ENCODE results near the gene IBA57.

Gene IBA57

GRCh38 chr1:228149406-228150119 lies 16.0 kb upstream of the IBA57 start, which contains the start of gene GJC2:
Gene GJC2 (plus strand): TSS chr1:228149930. CDS start chr1:228157759, 7,829 bp downstream.
- H3K4me1 ChIP-seq (ENCODE audit: low read length), result no peaks in the 10 kb centered on the region
- peaks cover 30% of the 10 kb centered on the region for H3K79me2 ChIP-seq (ENCODE audit: low read length)
- peaks cover 2% of the 10 kb centered on the region for H4K20me1 ChIP-seq (ENCODE audit: insufficient read depth, low read length)
- H3K27me3 ChIP-seq (replicated peaks; ENCODE audit: insufficient read depth, low read length), result no peaks in the 10 kb centered on the region
- no peak within 1 kb of the TSS for H3K27ac ChIP-seq (ENCODE audit: low read length)
- no peak within 1 kb of the TSS for H3K9ac ChIP-seq (ENCODE audit: low read length)
- no peaks in the 10 kb centered on the region for H3K9me3 ChIP-seq (replicated peaks; ENCODE audit: insufficient read depth, low read length)
- H2AFZ ChIP-seq (ENCODE audit: low read length), result no peak within 1 kb of the TSS
- no peak for DNase-seq
- peaks cover 6% of the 10 kb centered on the region; the same call in 1 of the 2 replicates for H3K36me3 ChIP-seq (replicated peaks; ENCODE audit: insufficient read depth, low read length)
- H3F3A ChIP-seq (ENCODE audit: insufficient read depth, low read length), result no peaks in the 10 kb centered on the region
- H3K4me2 ChIP-seq (ENCODE audit: low read depth, low read length), result no peak within 1 kb of the TSS
- H3K9me2 ChIP-seq (replicated peaks; ENCODE audit: insufficient read depth, low read length), result no peaks in the 10 kb centered on the region
- TF ChIP-seq CTCF (IDR thresholded peaks at IDR 0.05; ENCODE audit: low read length) (no peak), EZH2phosphoT487 (IDR thresholded peaks at IDR 0.05; ENCODE audit: low read length) (no peak), EZH2 (optimal IDR thresholded peaks at IDR 0.05; ENCODE audit: low read depth, low read length) (no peak)
- no peak within 1 kb of the TSS for H3K4me3 ChIP-seq (ENCODE audit: low read length)

GRCh38 chr1:228150120-228150460 lies 15.5 kb upstream of the IBA57 start:
- Histone ChIP-seq H2AFZ (ENCODE audit: low read length) (no peak overlapping the region), H3K9me2 (replicated peaks; ENCODE audit: insufficient read depth, low read length) (no peaks in the 10 kb centered on the region), H3F3A (ENCODE audit: insufficient read depth, low read length) (no peaks in the 10 kb centered on the region), H3K27me3 (replicated peaks; ENCODE audit: insufficient read depth, low read length) (no peaks in the 10 kb centered on the region), H3K27ac (ENCODE audit: low read length) (no peak overlapping the region), H3K4me2 (ENCODE audit: low read depth, low read length) (no peak overlapping the region), H3K9me3 (replicated peaks; ENCODE audit: insufficient read depth, low read length) (no peaks in the 10 kb centered on the region), H3K9ac (ENCODE audit: low read length) (no peak overlapping the region), H3K4me3 (ENCODE audit: low read length) (no peak overlapping the region), H4K20me1 (ENCODE audit: insufficient read depth, low read length) (no peaks in the 10 kb centered on the region; the same call in 1 of the 2 replicates), H3K36me3 (replicated peaks; ENCODE audit: insufficient read depth, low read length) (peaks cover 6% of the 10 kb centered on the region; the same call in 1 of the 2 replicates), H3K79me2 (ENCODE audit: low read length) (peaks cover 25% of the 10 kb centered on the region), H3K4me1 (ENCODE audit: low read length) (no peaks in the 10 kb centered on the region)
- TF ChIP-seq EZH2 (optimal IDR thresholded peaks at IDR 0.05; ENCODE audit: low read depth, low read length) (no peak), CTCF (IDR thresholded peaks at IDR 0.05; ENCODE audit: low read length) (no peak), EZH2phosphoT487 (IDR thresholded peaks at IDR 0.05; ENCODE audit: low read length) (no peak)
- DNase-seq, result no peak

DNA sequence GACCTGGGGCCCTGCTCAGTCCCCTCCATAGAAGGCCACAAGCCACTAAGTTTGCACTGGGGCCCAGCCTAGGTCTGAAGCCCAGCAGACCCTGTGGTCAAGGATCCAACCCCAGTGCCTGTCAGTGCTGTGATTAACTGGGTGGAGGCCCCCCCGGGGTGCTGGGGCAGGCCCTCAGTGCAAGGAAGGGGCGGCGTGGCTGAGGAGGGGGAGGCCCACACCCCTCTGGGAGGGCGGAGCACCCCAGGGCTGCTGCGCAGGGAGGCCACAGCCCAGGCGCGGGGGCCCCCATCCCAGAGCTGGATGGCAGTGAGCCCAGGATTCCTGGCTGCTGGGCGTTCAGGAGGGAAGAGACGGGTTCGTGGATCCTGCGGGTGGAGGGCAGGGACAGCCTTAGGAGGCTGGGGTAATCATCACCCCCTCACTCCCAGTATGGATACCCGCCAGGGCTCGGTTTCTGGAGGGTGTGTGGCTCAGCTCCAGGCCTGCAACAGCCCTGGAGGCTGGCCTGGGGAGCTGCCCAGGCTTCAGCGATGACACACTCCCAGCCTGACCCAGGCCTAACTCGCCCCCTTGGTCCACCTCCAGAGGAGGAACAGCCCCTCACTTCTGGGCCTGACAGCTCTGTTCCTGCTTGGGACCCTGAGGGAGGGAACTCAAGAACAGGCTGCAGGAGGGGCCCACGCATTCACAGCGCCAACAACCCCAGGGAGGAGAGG lies 15.0 kb upstream of the IBA57 start:
- no peaks in the 10 kb centered on the region; the same call in 1 of the 2 replicates for H4K20me1 ChIP-seq (ENCODE audit: insufficient read depth, low read length)
- no peak overlapping the region for H2AFZ ChIP-seq (ENCODE audit: low read length)
- H3K4me2 ChIP-seq (ENCODE audit: low read depth, low read length), result no peak overlapping the region
- TF ChIP-seq CTCF (IDR thresholded peaks at IDR 0.05; ENCODE audit: low read length) (no peak), EZH2phosphoT487 (IDR thresholded peaks at IDR 0.05; ENCODE audit: low read length) (no peak), EZH2 (optimal IDR thresholded peaks at IDR 0.05; ENCODE audit: low read depth, low read length) (no peak)
- H3K27me3 ChIP-seq (replicated peaks; ENCODE audit: insufficient read depth, low read length), result no peaks in the 10 kb centered on the region
- no peaks in the 10 kb centered on the region for H3K9me3 ChIP-seq (replicated peaks; ENCODE audit: insufficient read depth, low read length)
- no peak overlapping the region for H3K4me3 ChIP-seq (ENCODE audit: low read length)
- DNase-seq, result no peak
- peaks cover 3% of the 10 kb centered on the region; the same call in 1 of the 2 replicates for H3K36me3 ChIP-seq (replicated peaks; ENCODE audit: insufficient read depth, low read length)
- H3F3A ChIP-seq (ENCODE audit: insufficient read depth, low read length), result no peaks in the 10 kb centered on the region
- H3K9ac ChIP-seq (ENCODE audit: low read length), result no peak overlapping the region
- peaks cover 20% of the 10 kb centered on the region for H3K79me2 ChIP-seq (ENCODE audit: low read length)
- no peaks in the 10 kb centered on the region for H3K9me2 ChIP-seq (replicated peaks; ENCODE audit: insufficient read depth, low read length)
- H3K27ac ChIP-seq (ENCODE audit: low read length), result no peak overlapping the region
- no peaks in the 10 kb centered on the region for H3K4me1 ChIP-seq (ENCODE audit: low read length)
